ENCODE results near the gene TMEM88. TPM values are rescaled to one million over a fixed set of nuclear protein-coding genes. Genes with fewer than 3 reads are reported as not detected.
A peak's percentile ranks its signal among the peaks of the same experiment; 100 is the strongest.

Gene TMEM88
- total RNA-seq, 1 experiment from 2014 or later, result 11.3 TPM

- H3K23me2 ChIP-seq (ENCODE audit: insufficient read length, low read depth, low read length, poor library complexity, severe bottlenecking), result no peaks in the 10 kb centered on the region
- no peak overlapping the region for H2BK20ac ChIP-seq (ENCODE audit: low read depth, low read length, poor library complexity, severe bottlenecking)
- no peak overlapping the region for H4K8ac ChIP-seq (replicated peaks; ENCODE audit: insufficient read length, low read depth, low read length)
- TF ChIP-seq, protein P1, sequence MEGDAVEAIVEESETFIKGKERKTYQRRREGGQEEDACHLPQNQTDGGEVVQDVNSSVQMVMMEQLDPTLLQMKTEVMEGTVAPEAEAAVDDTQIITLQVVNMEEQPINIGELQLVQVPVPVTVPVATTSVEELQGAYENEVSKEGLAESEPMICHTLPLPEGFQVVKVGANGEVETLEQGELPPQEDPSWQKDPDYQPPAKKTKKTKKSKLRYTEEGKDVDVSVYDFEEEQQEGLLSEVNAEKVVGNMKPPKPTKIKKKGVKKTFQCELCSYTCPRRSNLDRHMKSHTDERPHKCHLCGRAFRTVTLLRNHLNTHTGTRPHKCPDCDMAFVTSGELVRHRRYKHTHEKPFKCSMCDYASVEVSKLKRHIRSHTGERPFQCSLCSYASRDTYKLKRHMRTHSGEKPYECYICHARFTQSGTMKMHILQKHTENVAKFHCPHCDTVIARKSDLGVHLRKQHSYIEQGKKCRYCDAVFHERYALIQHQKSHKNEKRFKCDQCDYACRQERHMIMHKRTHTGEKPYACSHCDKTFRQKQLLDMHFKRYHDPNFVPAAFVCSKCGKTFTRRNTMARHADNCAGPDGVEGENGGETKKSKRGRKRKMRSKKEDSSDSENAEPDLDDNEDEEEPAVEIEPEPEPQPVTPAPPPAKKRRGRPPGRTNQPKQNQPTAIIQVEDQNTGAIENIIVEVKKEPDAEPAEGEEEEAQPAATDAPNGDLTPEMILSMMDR (conservative IDR thresholded peaks at IDR 0.05), result no peak
- H4K5ac ChIP-seq (ENCODE audit: insufficient read length, low read depth, low read length), result no peak overlapping the region
- H2BK120ac ChIP-seq (ENCODE audit: low read depth, low read length, poor library complexity, severe bottlenecking), result no peak overlapping the region
- H3K4me1 ChIP-seq (ENCODE audit: insufficient read depth, low read length), result no peaks in the 10 kb centered on the region
- no peak overlapping the region for H2AK5ac ChIP-seq (ENCODE audit: insufficient read length, low read length)
- H3K4me1 Mint-ChIP-seq, result no peaks in the 10 kb centered on the region
- H3K36me3 Mint-ChIP-seq (ENCODE audit: insufficient read depth in 1 of 3, low read depth in 3 of 3), result no peaks in the 10 kb centered on the region
- H3T11ph ChIP-seq (ENCODE audit: low read length), result no peak overlapping the region
- no peak overlapping the region for H2BK15ac ChIP-seq (ENCODE audit: low read depth, low read length)
- no peaks in the 10 kb centered on the region; the same call in 1 of the 2 replicates for H3K27me3 ChIP-seq (ENCODE audit: insufficient read depth, low read length)
- no peak overlapping the region for H3K27ac ChIP-seq (ENCODE audit: insufficient read length, low read depth, low read length)
- H3K27me3 Mint-ChIP-seq (ENCODE audit: low read depth), result peaks cover 38% of the 10 kb centered on the region
- no CpG with 5 or more reads among the region's 10 CpGs for WGBS (ENCODE audit: extremely low coverage, insufficient read length, low lambda C conversion rate)
- DNase-seq, result no peak
- H3K79me1 ChIP-seq (ENCODE audit: insufficient read depth, low read depth, low read length, poor library complexity, severe bottlenecking), result no peaks in the 10 kb centered on the region
- H3K4me2 ChIP-seq (ENCODE audit: insufficient read depth, insufficient read length, low read length), result no peak overlapping the region
- no peaks in the 10 kb centered on the region for H3K9me3 Mint-ChIP-seq
- H3K4me3 Mint-ChIP-seq, result no peak overlapping the region
- no peak overlapping the region for H3K18ac ChIP-seq (ENCODE audit: insufficient read length, low read depth, low read length)
- no peak overlapping the region for H4K91ac ChIP-seq (ENCODE audit: insufficient read length, low read depth, low read length)
- H3K4ac ChIP-seq (ENCODE audit: low read depth, low read length), result no peak overlapping the region
- H3K23ac ChIP-seq (ENCODE audit: insufficient read length, low read depth, low read length), result no peak overlapping the region
- no peak overlapping the region for H2BK12ac ChIP-seq (ENCODE audit: insufficient read length, low read depth, low read length)
- H3K56ac ChIP-seq (ENCODE audit: insufficient read length, low read depth, low read length), result no peak overlapping the region
- H3K14ac ChIP-seq (ENCODE audit: insufficient read depth, low read length), result no peak overlapping the region
- no peak overlapping the region for H2BK5ac ChIP-seq (ENCODE audit: insufficient read length, low read length)
- peak overlapping the region in 1 of 3 experiments; percentile 36; a peak in 1 of 7 replicates for H3K27ac Mint-ChIP-seq
- H3K79me2 ChIP-seq (ENCODE audit: insufficient read depth, low read length), result no peaks in the 10 kb centered on the region
- no peak overlapping the region for H2AFZ ChIP-seq (ENCODE audit: low read length)
- no peaks in the 10 kb centered on the region for H3K9me3 ChIP-seq (ENCODE audit: control insufficient read depth, low read depth, low read length)
- no peak overlapping the region for H3K9ac ChIP-seq (ENCODE audit: extremely low read depth, insufficient read length, low read length)
- no peaks in the 10 kb centered on the region for H4K20me1 ChIP-seq (ENCODE audit: control insufficient read depth, insufficient read depth, insufficient read length)
Measured at GRCh38 chr17:7818026-7818425, 36.8 kb upstream of the TMEM88 start.
